Right lobe of liver (tissue), 4 donors: Measurements from ENCODE around the gene POLR3H.

ENCODE experiments used
- POLR2A ChIP-seq: fragments of 450-650 bp; IDR thresholded peaks from one replicate; pipeline ENCODE4 v1.6.1; 2017; ENCODE audit warnings: antibody characterized with exemption, mild to moderate bottlenecking
- TF ChIP-seq, protein P1 (sequence below), 4 donors: fragments of 200-600 bp in 3 of 4; fragments of 450-650 bp in 1 of 4; IDR thresholded peaks; one replicate each; pipeline versions ENCODE4 v1.5.1 to v1.8.0; 2016 to 2022; ENCODE audit warnings: antibody characterized with exemption in 4 of 4, mild to moderate bottlenecking in 2 of 4
- donor health status: DM: no; HTN: no; CAD: no.
- donor health status: DM: no; HTN: no; CAD: no.
- donor health status: DM: no; HTN: yes; CAD: no.

DNA sequence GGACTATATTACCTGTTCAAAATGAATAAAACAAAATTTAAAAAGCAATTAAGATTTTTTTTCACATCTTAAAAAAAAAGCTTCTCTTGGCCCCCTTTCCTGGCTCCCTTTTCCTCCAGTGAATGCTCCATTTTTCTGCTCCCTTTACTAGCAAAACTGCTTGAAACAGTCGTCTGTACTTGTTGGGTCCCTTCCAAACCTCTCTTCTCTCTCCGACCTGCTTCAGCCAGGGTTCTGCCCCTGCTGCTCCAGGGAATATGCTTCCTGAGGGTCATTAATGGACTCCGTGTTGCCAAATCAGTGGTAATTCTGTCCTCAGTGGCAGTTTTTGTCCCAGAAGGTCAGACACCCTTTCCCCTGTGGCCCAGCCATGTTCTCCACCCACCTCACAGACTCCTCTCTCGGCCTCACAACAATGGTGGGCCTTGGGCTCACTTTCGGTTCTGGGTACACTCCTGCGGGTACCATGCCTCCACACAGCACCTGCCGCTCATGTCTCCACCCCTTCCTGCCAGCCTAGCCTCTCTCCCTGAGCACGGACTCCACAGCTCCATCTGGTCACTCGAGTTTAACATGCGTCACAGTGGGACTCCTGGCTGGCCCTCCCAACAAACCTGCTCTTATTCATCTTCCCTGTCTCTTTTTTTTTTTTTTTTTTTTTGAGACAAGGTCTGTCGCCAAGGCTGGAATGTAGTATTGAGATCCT is 7.8 kb upstream of the POLR3H start:
- TF ChIP-seq, protein P1, sequence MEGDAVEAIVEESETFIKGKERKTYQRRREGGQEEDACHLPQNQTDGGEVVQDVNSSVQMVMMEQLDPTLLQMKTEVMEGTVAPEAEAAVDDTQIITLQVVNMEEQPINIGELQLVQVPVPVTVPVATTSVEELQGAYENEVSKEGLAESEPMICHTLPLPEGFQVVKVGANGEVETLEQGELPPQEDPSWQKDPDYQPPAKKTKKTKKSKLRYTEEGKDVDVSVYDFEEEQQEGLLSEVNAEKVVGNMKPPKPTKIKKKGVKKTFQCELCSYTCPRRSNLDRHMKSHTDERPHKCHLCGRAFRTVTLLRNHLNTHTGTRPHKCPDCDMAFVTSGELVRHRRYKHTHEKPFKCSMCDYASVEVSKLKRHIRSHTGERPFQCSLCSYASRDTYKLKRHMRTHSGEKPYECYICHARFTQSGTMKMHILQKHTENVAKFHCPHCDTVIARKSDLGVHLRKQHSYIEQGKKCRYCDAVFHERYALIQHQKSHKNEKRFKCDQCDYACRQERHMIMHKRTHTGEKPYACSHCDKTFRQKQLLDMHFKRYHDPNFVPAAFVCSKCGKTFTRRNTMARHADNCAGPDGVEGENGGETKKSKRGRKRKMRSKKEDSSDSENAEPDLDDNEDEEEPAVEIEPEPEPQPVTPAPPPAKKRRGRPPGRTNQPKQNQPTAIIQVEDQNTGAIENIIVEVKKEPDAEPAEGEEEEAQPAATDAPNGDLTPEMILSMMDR (IDR thresholded peaks at IDR 0.05), result no peak
- TF ChIP-seq POLR2A, result no peak
